BJ (cell line): ENCODE data around the gene CSRNP3. TPM values are rescaled to one million over a fixed set of nuclear protein-coding genes. Genes with fewer than 3 reads are reported as not detected.

Experiments
- CTCF ChIA-PET: fragments of 350-600 bp; formaldehyde crosslinking; extraction: SDS; loops from one replicate; lab custom pipeline; 2021; ENCODE audit warnings: antibody characterized with exemption, inconsistent platforms; lab: Yijun Ruan, JAX
- POLR2A ChIA-PET: fragments of 300-600 bp; sonication (Branson Sonifier 250); formaldehyde crosslinking; extraction: SDS; loops from one replicate; lab custom pipeline; 2021; ENCODE audit warnings: antibody characterized with exemption; lab: Charles Lee
- DNase-seq: peaks from one replicate; pipeline ENCODE4 v3.0.0-alpha.2; 2011; ENCODE audit warnings: low read depth
- H3K27me3 ChIP-seq: 2 replicates; pipeline ENCODE4 v1.6.0; 2011; ENCODE audit warnings: low read length; ENCODE audit not compliant: control insufficient read depth, insufficient read depth
- H3K36me3 ChIP-seq: 2 replicates; pipeline ENCODE4 v1.5.1; 2011; ENCODE audit warnings: low read length; ENCODE audit not compliant: control insufficient read depth, insufficient read depth
- H3K4me3 ChIP-seq: 2 replicates; pipeline ENCODE4 v1.5.1; 2011; ENCODE audit warnings: low read depth, mild to moderate bottlenecking, control low read depth, low read length
- polyA plus RNA-seq: library from polyadenylated mRNA; depleted of rRNA; stranded (reverse); fragments of >200 nt; gene quantifications from 2 replicates; pipeline ENCODE4 v1.2.3, GENCODE V29; 2011
- TF ChIP-seq, protein P1 (sequence below): IDR thresholded peaks from 2 replicates; pipeline ENCODE4 v1.5.1; 2011; ENCODE audit warnings: low read depth, mild to moderate bottlenecking, control low read depth, inconsistent platforms, low read length, moderate library complexity; ENCODE audit not compliant: insufficient read depth

Gene CSRNP3
- polyA plus RNA-seq, 1 experiment = 0.18 TPM

DNA sequence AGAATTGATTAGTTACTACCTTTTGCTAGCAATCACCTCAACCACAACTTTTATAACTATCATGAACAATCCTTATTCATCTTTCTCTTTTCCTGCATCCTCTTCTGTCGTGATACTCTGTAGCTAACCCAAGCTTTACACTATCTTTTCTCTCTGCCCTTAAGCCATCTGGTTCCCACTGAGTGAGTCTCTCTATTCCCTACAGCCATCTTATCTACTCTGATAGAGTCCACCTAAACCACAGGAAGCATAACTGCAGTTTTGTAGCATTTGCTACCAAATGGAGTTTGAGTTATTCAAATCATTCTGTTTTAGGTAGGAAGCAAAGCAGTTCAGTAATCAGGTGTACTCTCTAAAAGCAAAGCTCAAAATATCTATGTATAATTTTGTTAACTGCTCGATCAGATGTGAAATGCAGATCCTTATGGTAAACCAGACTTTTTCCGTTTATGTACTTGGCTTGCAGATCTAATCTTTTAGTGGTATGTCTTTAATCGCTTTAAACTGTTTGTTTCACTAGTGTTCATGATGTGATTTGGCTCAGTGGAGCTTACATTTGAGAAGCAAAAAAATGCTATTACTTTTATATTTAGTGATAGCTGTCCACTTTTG lies 91.0 kb downstream of the CSRNP3 start:
- H3K36me3 ChIP-seq = no peaks in the 10 kb centered on the region
- no peaks in the 10 kb centered on the region for H3K27me3 ChIP-seq
- TF ChIP-seq, protein P1, sequence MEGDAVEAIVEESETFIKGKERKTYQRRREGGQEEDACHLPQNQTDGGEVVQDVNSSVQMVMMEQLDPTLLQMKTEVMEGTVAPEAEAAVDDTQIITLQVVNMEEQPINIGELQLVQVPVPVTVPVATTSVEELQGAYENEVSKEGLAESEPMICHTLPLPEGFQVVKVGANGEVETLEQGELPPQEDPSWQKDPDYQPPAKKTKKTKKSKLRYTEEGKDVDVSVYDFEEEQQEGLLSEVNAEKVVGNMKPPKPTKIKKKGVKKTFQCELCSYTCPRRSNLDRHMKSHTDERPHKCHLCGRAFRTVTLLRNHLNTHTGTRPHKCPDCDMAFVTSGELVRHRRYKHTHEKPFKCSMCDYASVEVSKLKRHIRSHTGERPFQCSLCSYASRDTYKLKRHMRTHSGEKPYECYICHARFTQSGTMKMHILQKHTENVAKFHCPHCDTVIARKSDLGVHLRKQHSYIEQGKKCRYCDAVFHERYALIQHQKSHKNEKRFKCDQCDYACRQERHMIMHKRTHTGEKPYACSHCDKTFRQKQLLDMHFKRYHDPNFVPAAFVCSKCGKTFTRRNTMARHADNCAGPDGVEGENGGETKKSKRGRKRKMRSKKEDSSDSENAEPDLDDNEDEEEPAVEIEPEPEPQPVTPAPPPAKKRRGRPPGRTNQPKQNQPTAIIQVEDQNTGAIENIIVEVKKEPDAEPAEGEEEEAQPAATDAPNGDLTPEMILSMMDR = no peak
- no peak for DNase-seq
- POLR2A ChIA-PET = no interaction called here
- no peak overlapping the region for H3K4me3 ChIP-seq
- CTCF ChIA-PET = no interaction called here

DNA sequence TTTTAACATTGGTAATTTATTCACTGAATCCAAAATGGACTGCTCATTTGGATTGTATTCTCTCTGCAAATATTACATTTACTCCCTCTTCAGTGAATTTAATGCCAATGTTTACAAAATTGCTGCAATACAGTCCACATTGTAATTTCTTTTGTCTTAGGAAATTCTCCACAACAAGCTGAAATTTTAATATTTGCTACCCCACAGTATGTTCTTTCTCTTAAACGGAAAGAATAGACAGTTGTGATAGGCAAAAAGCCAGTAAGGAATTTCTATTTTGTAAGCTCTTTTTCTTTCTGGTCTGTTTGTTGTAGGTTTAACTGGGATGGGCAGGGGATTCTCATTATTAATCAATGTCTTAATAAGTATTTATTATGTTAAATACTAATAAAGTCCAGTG lies 92.0 kb downstream of the CSRNP3 start:
- TF ChIP-seq, protein P1 = no peak
- ChIA-PET CTCF (no interaction called here), POLR2A (no interaction called here)

DNA sequence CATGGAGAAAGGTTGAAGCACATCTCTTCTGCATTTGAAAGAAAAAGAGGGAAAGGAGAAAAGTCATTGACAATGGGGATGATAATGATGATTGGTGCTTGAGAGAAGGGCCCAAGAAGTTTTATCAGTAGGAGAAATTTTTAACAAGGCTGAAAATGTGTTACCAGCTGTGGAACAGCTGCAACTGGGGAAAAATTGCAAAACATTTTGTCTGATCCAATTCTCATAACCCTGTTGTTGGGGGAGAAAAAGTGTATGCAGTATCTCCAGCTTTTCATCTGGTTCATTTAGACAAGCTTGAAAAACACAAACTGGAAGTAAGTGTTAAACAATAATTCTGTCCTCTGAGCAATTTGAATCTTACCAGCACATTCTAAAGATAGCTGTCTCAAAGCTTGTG lies 92.7 kb downstream of the CSRNP3 start:
- DNase-seq = no peak
- CTCF ChIA-PET = no interaction called here

More for the DNA sequence above, 92.0 kb downstream of the CSRNP3 start:
- Histone ChIP-seq H3K27me3 (no peaks in the 10 kb centered on the region), H3K4me3 (no peak overlapping the region), H3K36me3 (no peaks in the 10 kb centered on the region)
- no peak for DNase-seq

DNA sequence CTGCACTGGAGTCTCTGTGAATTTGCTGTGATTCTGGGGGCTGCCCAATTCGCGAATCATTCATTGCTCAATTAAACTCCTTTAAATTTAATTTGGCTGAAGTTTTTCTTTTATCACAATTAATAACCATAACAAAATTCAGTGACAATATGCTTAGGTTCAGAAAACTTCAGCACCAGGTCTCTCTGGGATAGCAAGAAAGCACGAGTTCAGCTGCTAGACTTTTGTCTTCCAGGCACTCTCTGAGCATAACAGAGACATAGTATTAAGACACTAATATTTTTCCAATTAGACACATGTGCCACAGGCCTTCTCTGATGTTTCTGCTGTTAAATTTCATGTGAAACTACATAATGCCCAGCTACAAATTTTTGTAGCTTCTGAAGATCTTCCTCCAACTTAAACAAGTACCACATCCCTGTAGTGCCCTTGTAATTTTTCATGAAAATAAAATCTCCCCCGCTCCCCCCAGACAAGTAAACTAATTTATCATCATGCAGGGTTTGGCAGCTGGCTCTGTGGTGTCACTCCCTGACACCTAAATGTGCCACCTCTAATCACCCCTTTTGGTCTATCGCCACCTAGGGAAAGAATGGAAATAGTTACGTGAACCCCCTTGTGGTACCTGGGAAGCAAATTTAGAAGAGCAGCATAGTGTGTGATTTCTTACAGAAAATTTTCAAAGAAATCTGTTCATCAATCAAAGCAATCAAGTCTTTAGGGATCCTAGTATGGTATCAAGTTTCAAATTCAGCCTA lies 94.1 kb downstream of the CSRNP3 start:
- H3K4me3 ChIP-seq = no peak overlapping the region
- H3K27me3 ChIP-seq = no peaks in the 10 kb centered on the region
- ChIA-PET CTCF (interaction anchor here (1.0 kb wide), 1 partner anchor 45 kb away, joined by 3 read pairs; no protein-coding TSS in a partner anchor), POLR2A (no interaction called here)
- H3K36me3 ChIP-seq = no peaks in the 10 kb centered on the region
- DNase-seq = no peak
- TF ChIP-seq, protein P1 = no peak; the same call in 1 of the 2 replicates

More for the DNA sequence above, 92.7 kb downstream of the CSRNP3 start:
- TF ChIP-seq, protein P1 = no peak
- no peaks in the 10 kb centered on the region for H3K36me3 ChIP-seq
- POLR2A ChIA-PET = no interaction called here
- H3K4me3 ChIP-seq = no peak overlapping the region
- no peaks in the 10 kb centered on the region for H3K27me3 ChIP-seq

DNA sequence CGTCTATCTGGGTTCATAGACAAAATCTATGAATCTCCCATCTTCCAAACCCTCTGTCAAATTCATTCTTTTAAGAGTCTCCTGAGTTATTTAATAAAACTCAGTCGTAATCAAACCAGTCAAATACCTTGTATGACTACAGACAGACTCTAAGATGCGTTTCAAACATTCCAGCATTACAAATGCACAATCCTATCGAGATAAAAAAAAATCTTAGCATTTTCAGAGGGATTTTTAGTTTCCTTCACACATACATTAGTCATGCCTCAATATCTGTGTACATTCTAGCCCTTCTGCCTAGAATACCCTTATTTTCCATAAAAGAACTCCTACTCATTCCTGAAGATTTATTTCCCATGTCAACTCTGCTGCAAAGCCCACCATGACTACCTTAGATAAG lies 96.5 kb downstream of the CSRNP3 start:
- H3K4me3 ChIP-seq = no peak overlapping the region
- no peak for DNase-seq
- ChIA-PET CTCF (no interaction called here), POLR2A (no interaction called here)
- H3K27me3 ChIP-seq = no peaks in the 10 kb centered on the region
- H3K36me3 ChIP-seq = no peaks in the 10 kb centered on the region
- TF ChIP-seq, protein P1 = no peak
